Activated CD4-positive, alpha-beta memory T cell treated with anti-CD3 and anti-CD28 coated beads, Interleukin-2, amount 10 ng/mL, durations not matched to agents 7 days and 5 days (primary cell): ENCODE results near the gene PPFIBP2. TPM values are rescaled to one million over a fixed set of nuclear protein-coding genes. Genes with fewer than 3 reads are reported as not detected.

Experiments
- CTCF ChIA-PET: fragments of 350-600 bp; sonication (Branson Sonifier 250); formaldehyde crosslinking; loops from one replicate; lab custom pipeline; 2021; ENCODE audit warnings: antibody characterized with exemption, inconsistent platforms; lab: Charles Lee
- POLR2A ChIA-PET: fragments of 350-600 bp; sonication (Branson Sonifier 250); formaldehyde crosslinking; loops from one replicate; lab custom pipeline; 2021; ENCODE audit warnings: antibody characterized with exemption; lab: Charles Lee
- DNase-seq: peaks from one replicate; pipeline ENCODE4 v3.0.0-alpha.2; 2020
- H3K27ac Mint-ChIP-seq: one replicate; pipeline ENCODE4 v1.8.0; 2021; ENCODE audit warnings: mild to moderate bottlenecking, mixed read lengths
- H3K27me3 Mint-ChIP-seq: one replicate; pipeline ENCODE4 v1.8.0; 2021; ENCODE audit warnings: mixed read lengths
- H3K36me3 Mint-ChIP-seq: one replicate; pipeline ENCODE4 v1.8.0; 2021; ENCODE audit warnings: low read depth, mixed read lengths
- H3K4me1 Mint-ChIP-seq: one replicate; pipeline ENCODE4 v1.8.0; 2021; ENCODE audit warnings: mixed read lengths
- H3K4me3 Mint-ChIP-seq: one replicate; pipeline ENCODE4 v1.8.0; 2021; ENCODE audit warnings: mild to moderate bottlenecking, mixed read lengths
- H3K9me3 Mint-ChIP-seq: one replicate; pipeline ENCODE4 v1.8.0; 2021; ENCODE audit warnings: mixed read lengths
- total RNA-seq, 2 experiments: library from RNA; stranded (reverse); gene quantifications; one replicate each; pipeline ENCODE4 v1.2.3, GENCODE V29; 2021

The PPFIBP2 gene
- total RNA-seq, 2 experiments from 2014 or later, result 21.9 to 24.7 TPM

GRCh38 chr11:7569044-7569443 lies 55.2 kb downstream of the PPFIBP2 start:
- H3K36me3 Mint-ChIP-seq, result peaks cover 10% of the 10 kb centered on the region
- H3K9me3 Mint-ChIP-seq, result no peaks in the 10 kb centered on the region
- peaks cover 8% of the 10 kb centered on the region for H3K4me1 Mint-ChIP-seq
- H3K27ac Mint-ChIP-seq, result no peak overlapping the region
- POLR2A ChIA-PET, result no interaction called here
- DNase-seq, result no peak
- no peaks in the 10 kb centered on the region for H3K27me3 Mint-ChIP-seq
- CTCF ChIA-PET, result interaction anchor here (1.0 kb wide), 1 partner anchor 88 kb away, joined by 3 read pairs; no protein-coding TSS in a partner anchor
- no peak overlapping the region for H3K4me3 Mint-ChIP-seq

GRCh38 chr11:7570241-7570640 lies 56.4 kb downstream of the PPFIBP2 start:
- no peak for DNase-seq
- ChIA-PET POLR2A (no interaction called here), CTCF (interaction anchor here (1.0 to 2.3 kb wide), 7 partner anchors 12 to 148 kb away, joined by 3 to 13 read pairs (median 4); partner anchors contain the start of gene PPFIBP2)
- no peaks in the 10 kb centered on the region for H3K9me3 Mint-ChIP-seq
- no peak overlapping the region for H3K27ac Mint-ChIP-seq
- H3K36me3 Mint-ChIP-seq, result peaks cover 10% of the 10 kb centered on the region
- H3K27me3 Mint-ChIP-seq, result peaks cover 7% of the 10 kb centered on the region
- no peak overlapping the region for H3K4me3 Mint-ChIP-seq
- peaks cover 10% of the 10 kb centered on the region for H3K4me1 Mint-ChIP-seq

GRCh38 chr11:7570938-7571521 lies 57.2 kb downstream of the PPFIBP2 start:
- ChIA-PET CTCF (interaction anchor here (0.6 to 3.4 kb wide), 19 partner anchors 10 to 837 kb away, joined by 3 to 16 read pairs (median 4); partner anchors contain the start of gene PPFIBP2), POLR2A (interaction anchor here (1.0 kb wide), 1 partner anchor 94 kb away, joined by 3 read pairs; no protein-coding TSS in a partner anchor)
- Mint-ChIP-seq H3K27me3 (peaks cover 13% of the 10 kb centered on the region), H3K27ac (no peak overlapping the region), H3K4me1 (peaks cover 18% of the 10 kb centered on the region), H3K36me3 (peaks cover 10% of the 10 kb centered on the region), H3K4me3 (no peak overlapping the region), H3K9me3 (no peaks in the 10 kb centered on the region)
- DNase-seq, result no peak

- Mint-ChIP-seq H3K4me3 (no peak overlapping the region), H3K27ac (no peak overlapping the region), H3K36me3 (peaks cover 10% of the 10 kb centered on the region), H3K4me1 (peaks cover 24% of the 10 kb centered on the region), H3K27me3 (peaks cover 13% of the 10 kb centered on the region), H3K9me3 (no peaks in the 10 kb centered on the region)
- CTCF ChIA-PET, result interaction anchor here (0.6 to 3.4 kb wide), 18 partner anchors 10 to 837 kb away, joined by 3 to 16 read pairs (median 4); partner anchors contain the start of gene PPFIBP2
- POLR2A ChIA-PET, result interaction anchor here (1.0 kb wide), 1 partner anchor 94 kb away, joined by 3 read pairs; no protein-coding TSS in a partner anchor
- peak; percentile 31 for DNase-seq
These were observed 57.8 kb downstream of the PPFIBP2 start for GRCh38 chr11:7571640-7572000.

GRCh38 chr11:7572001-7572712 lies 58.4 kb downstream of the PPFIBP2 start:
- H3K27me3 Mint-ChIP-seq, result peaks cover 13% of the 10 kb centered on the region
- H3K4me3 Mint-ChIP-seq, result no peak overlapping the region
- CTCF ChIA-PET, result interaction anchor here (0.6 to 3.4 kb wide), 8 partner anchors 24 to 667 kb away, joined by 3 to 16 read pairs (median 4); partner anchors contain the start of gene PPFIBP2

GRCh38 chr11:7573193-7573557 lies 59.4 kb downstream of the PPFIBP2 start:
- H3K27ac Mint-ChIP-seq, result no peak overlapping the region
- no peaks in the 10 kb centered on the region for H3K9me3 Mint-ChIP-seq
- no peak overlapping the region for H3K4me3 Mint-ChIP-seq
- peaks cover under 1% of the 10 kb centered on the region for H3K36me3 Mint-ChIP-seq
- H3K27me3 Mint-ChIP-seq, result peaks cover 13% of the 10 kb centered on the region
- DNase-seq, result no peak
- ChIA-PET CTCF (interaction anchor here (3.4 kb wide), 1 partner anchor 84 kb away, joined by 16 read pairs; no protein-coding TSS in a partner anchor), POLR2A (no interaction called here)
- H3K4me1 Mint-ChIP-seq, result peaks cover 40% of the 10 kb centered on the region

More at GRCh38 chr11:7572001-7572712, 58.4 kb downstream of the PPFIBP2 start:
- no peak overlapping the region for H3K27ac Mint-ChIP-seq
- POLR2A ChIA-PET, result interaction anchor here (1.0 kb wide), 1 partner anchor 93 kb away, joined by 3 read pairs; no protein-coding TSS in a partner anchor
- DNase-seq, result no peak
- H3K36me3 Mint-ChIP-seq, result peaks cover 7% of the 10 kb centered on the region
- peaks cover 29% of the 10 kb centered on the region for H3K4me1 Mint-ChIP-seq
- H3K9me3 Mint-ChIP-seq, result no peaks in the 10 kb centered on the region

GRCh38 chr11:7573558-7574296 lies 59.9 kb downstream of the PPFIBP2 start:
- H3K27me3 Mint-ChIP-seq, result peaks cover 13% of the 10 kb centered on the region
- H3K4me1 Mint-ChIP-seq, result peaks cover 45% of the 10 kb centered on the region
- H3K4me3 Mint-ChIP-seq, result no peak overlapping the region
- ChIA-PET CTCF (interaction anchor here (1.7 to 3.4 kb wide), 3 partner anchors 84 to 92 kb away, joined by 5 to 16 read pairs (median 7); no protein-coding TSS in a partner anchor), POLR2A (interaction anchor here (1.1 kb wide), 1 partner anchor 47 kb away, joined by 3 read pairs; no protein-coding TSS in a partner anchor)
- no peaks in the 10 kb centered on the region for H3K9me3 Mint-ChIP-seq
- no peak for DNase-seq
- H3K36me3 Mint-ChIP-seq, result no peaks in the 10 kb centered on the region
- H3K27ac Mint-ChIP-seq, result no peak overlapping the region

- Mint-ChIP-seq H3K4me3 (no peak overlapping the region), H3K27ac (no peak overlapping the region), H3K36me3 (no peaks in the 10 kb centered on the region), H3K27me3 (peaks cover 13% of the 10 kb centered on the region), H3K9me3 (no peaks in the 10 kb centered on the region), H3K4me1 (peaks cover 53% of the 10 kb centered on the region)
- CTCF ChIA-PET, result interaction anchor here (1.2 to 3.1 kb wide), 4 partner anchors 19 to 120 kb away, joined by 3 to 10 read pairs (median 6); no protein-coding TSS in a partner anchor
- no peak for DNase-seq
- POLR2A ChIA-PET, result interaction anchor here (1.1 kb wide), 1 partner anchor 48 kb away, joined by 3 read pairs; no protein-coding TSS in a partner anchor
These were observed 60.8 kb downstream of the PPFIBP2 start for GRCh38 chr11:7574491-7575130.

GRCh38 chr11:7575841-7576725 lies 62.3 kb downstream of the PPFIBP2 start:
- POLR2A ChIA-PET, result interaction anchor here (1.1 kb wide), 1 partner anchor 16 kb away, joined by 3 read pairs; no protein-coding TSS in a partner anchor
- peak; percentile 45 for DNase-seq
- H3K9me3 Mint-ChIP-seq, result no peaks in the 10 kb centered on the region
- H3K27ac Mint-ChIP-seq, result no peak overlapping the region
- H3K4me3 Mint-ChIP-seq, result no peak overlapping the region
- CTCF ChIA-PET, result interaction anchor here (1.7 to 3.1 kb wide), 3 partner anchors 17 to 81 kb away, joined by 5 to 10 read pairs (median 9); partner anchors contain the start of gene PPFIBP2
- H3K4me1 Mint-ChIP-seq, result peaks cover 59% of the 10 kb centered on the region
- no peaks in the 10 kb centered on the region for H3K36me3 Mint-ChIP-seq
- H3K27me3 Mint-ChIP-seq, result peaks cover 13% of the 10 kb centered on the region

- H3K9me3 Mint-ChIP-seq, result no peaks in the 10 kb centered on the region
- peak overlapping the region; percentile 89 for H3K27ac Mint-ChIP-seq
- H3K4me1 Mint-ChIP-seq, result peaks cover 57% of the 10 kb centered on the region
- H3K4me3 Mint-ChIP-seq, result peak overlapping the region; percentile 11
- POLR2A ChIA-PET, result interaction anchor here (1.1 kb wide), 1 partner anchor 15 kb away, joined by 3 read pairs; no protein-coding TSS in a partner anchor
- no peaks in the 10 kb centered on the region for H3K36me3 Mint-ChIP-seq
- peaks cover 13% of the 10 kb centered on the region for H3K27me3 Mint-ChIP-seq
- no peak for DNase-seq
- CTCF ChIA-PET, result interaction anchor here (0.9 to 3.1 kb wide), 3 partner anchors 17 to 89 kb away, joined by 3 to 10 read pairs (median 9); partner anchors contain the start of gene PPFIBP2
These were observed 63.0 kb downstream of the PPFIBP2 start for GRCh38 chr11:7576726-7577290.
